GM06990 (cell line): Measurements from ENCODE around the gene LMAN1.

Source experiments
- DNase-seq: peaks from one replicate; pipeline ENCODE4 v3.0.0-alpha.2; 2011; ENCODE audit not compliant: insufficient read length; ENCODE audit errors: extremely low read depth
- H3K27me3 ChIP-seq: replicated peaks from 2 replicates; pipeline ENCODE4 v1.6.0; 2011; ENCODE audit warnings: low read length; ENCODE audit not compliant: control insufficient read depth, insufficient read depth
- H3K36me3 ChIP-seq: 2 replicates; pipeline ENCODE4 v1.5.1; 2011; ENCODE audit warnings: low read length; ENCODE audit not compliant: control insufficient read depth, insufficient read depth
- H3K4me3 ChIP-seq: replicated peaks from 2 replicates; pipeline ENCODE4 v1.5.1; 2011; ENCODE audit warnings: low read depth, mild to moderate bottlenecking, control low read depth, low read length
- CTCF ChIP-seq: IDR thresholded peaks from 2 replicates; pipeline ENCODE4 v1.5.1; 2011; ENCODE audit warnings: low read length, control low read depth, mild to moderate bottlenecking, inconsistent platforms; ENCODE audit not compliant: insufficient read depth, poor library complexity, severe bottlenecking

The LMAN1 gene

GRCh38 chr18:59358712-59359575 lies at the start of gene LMAN1:
LMAN1 (minus strand) TSS chr18:59359265; CDS start chr18:59359244, 21 bp downstream.
- Histone ChIP-seq H3K27me3 (no peaks in the 10 kb centered on the region), H3K4me3 (peak within 1 kb of the TSS; percentile 98), H3K36me3 (no peaks in the 10 kb centered on the region; the same call in 1 of the 2 replicates)
- TF ChIP-seq CTCF, result no peak
- DNase-seq, result peak; percentile 93

GRCh38 chr18:59402432-59403090 lies 43.5 kb upstream of the LMAN1 start:
- TF ChIP-seq CTCF, result peak; percentile 95
- Histone ChIP-seq H3K36me3 (no peaks in the 10 kb centered on the region), H3K27me3 (no peaks in the 10 kb centered on the region), H3K4me3 (no peak overlapping the region)
- DNase-seq, result peak; percentile 47

- no peak for TF ChIP-seq CTCF
- Histone ChIP-seq H3K36me3 (no peaks in the 10 kb centered on the region), H3K27me3 (no peaks in the 10 kb centered on the region), H3K4me3 (no peak overlapping the region)
- DNase-seq, result no peak
Observed at GRCh38 chr18:59400407-59400806, 41.3 kb upstream of the LMAN1 start.

- H3K36me3 ChIP-seq, result no peaks in the 10 kb centered on the region
- no peak for DNase-seq
- TF ChIP-seq CTCF, result no peak
- no peaks in the 10 kb centered on the region for H3K27me3 ChIP-seq
- H3K4me3 ChIP-seq, result no peak overlapping the region
Observed at GRCh38 chr18:59395226-59396175, 36.4 kb upstream of the LMAN1 start.

GRCh38 chr18:59393381-59393780 lies 34.3 kb upstream of the LMAN1 start:
- no peak for TF ChIP-seq CTCF
- H3K36me3 ChIP-seq, result no peaks in the 10 kb centered on the region
- H3K27me3 ChIP-seq, result no peaks in the 10 kb centered on the region
- DNase-seq, result no peak
- no peak overlapping the region for H3K4me3 ChIP-seq
